Uterus (tissue), 2 donors: ENCODE results near the gene SGF29.

Experiments used
- CTCF ChIP-seq, 4 experiments: fragments of 200-600 bp in 2 of 4; fragments of 450-650 bp in 2 of 4; sonication (generic) in 2 of 4; IDR thresholded peaks; one replicate each; pipeline ENCODE4 v1.5.1; 2016 to 2019; ENCODE audit warnings: antibody characterized with exemption in 4 of 4, mild to moderate bottlenecking in 2 of 4, moderate library complexity in 1 of 4
- POLR2A ChIP-seq, 2 donors: fragments of 450-650 bp; IDR thresholded peaks; one replicate each; pipeline ENCODE4 v1.6.1; 2016; ENCODE audit warnings: antibody characterized with exemption in 2 of 2, mild to moderate bottlenecking in 1 of 2, moderate library complexity in 1 of 2

- TF ChIP-seq CTCF (IDR thresholded peaks at IDR 0.05) (peak in 1 of 4 experiments; percentile 8), POLR2A (IDR thresholded peaks at IDR 0.05) (peak; percentile 89 to 91)
Observed at GRCh38 chr16:28538733-28539596, 14.8 kb upstream of the SGF29 start, which contains the start of gene NUPR1.
